B cell (primary cell): ENCODE measurements around the gene USP17L5.
"Not testable (repeated sequence)": the region's sequence is repeated elsewhere in the genome, so short reads cannot be mapped to it uniquely, and the experiment has no call there.

ENCODE experiments used
- EZH2 ChIP-seq: IDR thresholded peaks from 2 replicates; pipeline ENCODE4 v1.6.1; 2012; ENCODE audit warnings: borderline replicate concordance, low read depth, mild to moderate bottlenecking, moderate library complexity, low read length; ENCODE audit not compliant: insufficient read depth, poor library complexity, severe bottlenecking
- TF ChIP-seq, protein P1 (sequence below): fragments of 200-600 bp; IDR thresholded peaks from one replicate; pipeline ENCODE4 v1.8.0; 2022; ENCODE audit warnings: antibody characterized with exemption, mild to moderate bottlenecking

DNA sequence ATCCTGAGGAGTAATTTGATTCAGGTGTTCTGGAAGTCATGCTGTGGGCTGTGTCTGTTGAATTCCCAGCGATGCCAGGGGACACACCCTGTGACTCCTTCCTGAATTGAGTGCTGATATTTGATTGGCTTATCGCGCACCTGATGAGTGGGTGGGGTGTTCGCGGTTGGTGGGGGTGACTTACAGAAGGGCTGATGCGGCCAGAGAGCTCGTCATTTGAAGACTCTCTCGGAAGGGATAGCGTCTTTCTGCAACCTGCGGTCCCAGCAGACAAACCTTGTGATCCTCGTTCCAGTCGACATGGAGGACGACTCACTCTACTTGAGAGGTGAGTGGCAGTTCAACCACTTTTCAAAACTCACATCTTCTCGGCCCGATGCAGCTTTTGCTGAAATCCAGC is 9.4 kb downstream of the USP17L5 start, which contains the start of gene USP17L28:
- TF ChIP-seq, protein P1, sequence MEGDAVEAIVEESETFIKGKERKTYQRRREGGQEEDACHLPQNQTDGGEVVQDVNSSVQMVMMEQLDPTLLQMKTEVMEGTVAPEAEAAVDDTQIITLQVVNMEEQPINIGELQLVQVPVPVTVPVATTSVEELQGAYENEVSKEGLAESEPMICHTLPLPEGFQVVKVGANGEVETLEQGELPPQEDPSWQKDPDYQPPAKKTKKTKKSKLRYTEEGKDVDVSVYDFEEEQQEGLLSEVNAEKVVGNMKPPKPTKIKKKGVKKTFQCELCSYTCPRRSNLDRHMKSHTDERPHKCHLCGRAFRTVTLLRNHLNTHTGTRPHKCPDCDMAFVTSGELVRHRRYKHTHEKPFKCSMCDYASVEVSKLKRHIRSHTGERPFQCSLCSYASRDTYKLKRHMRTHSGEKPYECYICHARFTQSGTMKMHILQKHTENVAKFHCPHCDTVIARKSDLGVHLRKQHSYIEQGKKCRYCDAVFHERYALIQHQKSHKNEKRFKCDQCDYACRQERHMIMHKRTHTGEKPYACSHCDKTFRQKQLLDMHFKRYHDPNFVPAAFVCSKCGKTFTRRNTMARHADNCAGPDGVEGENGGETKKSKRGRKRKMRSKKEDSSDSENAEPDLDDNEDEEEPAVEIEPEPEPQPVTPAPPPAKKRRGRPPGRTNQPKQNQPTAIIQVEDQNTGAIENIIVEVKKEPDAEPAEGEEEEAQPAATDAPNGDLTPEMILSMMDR: not testable (repeated sequence)
- not testable (repeated sequence) for TF ChIP-seq EZH2
